Loucy (cell line): ENCODE results near the gene EPHA2.

Experiments
- CTCF ChIP-seq: fragments of 200-600 bp; sonication (generic); conservative IDR thresholded peaks from 2 replicates; pipeline ENCODE4 v1.5.1; 2014; ENCODE audit warnings: mild to moderate bottlenecking, antibody characterized with exemption, low read length
- EZH2phosphoT487 ChIP-seq: fragments of 200-600 bp; IDR thresholded peaks from 2 replicates; pipeline ENCODE4 v1.6.1; 2018; ENCODE audit warnings: antibody characterized with exemption, mild to moderate bottlenecking, moderate library complexity, borderline replicate concordance

GRCh38 chr1:16116002-16116401 is 39.9 kb downstream of the EPHA2 start:
- TF ChIP-seq CTCF = no peak
- TF ChIP-seq EZH2phosphoT487 = no peak
